Activated CD4-positive, alpha-beta T cell treated with anti-CD3 and anti-CD28 coated beads, Interleukin-2, amount 50 U/mL, for 48 hours (primary cell): ENCODE measurements around the gene MND1.
A peak's percentile ranks its signal among the peaks of the same experiment; 100 is the strongest.

Source experiments
- DNase-seq, 2 experiments: peaks; one replicate each; pipeline ENCODE4 v3.0.0-alpha.2; 2020

MND1 gene

DNA sequence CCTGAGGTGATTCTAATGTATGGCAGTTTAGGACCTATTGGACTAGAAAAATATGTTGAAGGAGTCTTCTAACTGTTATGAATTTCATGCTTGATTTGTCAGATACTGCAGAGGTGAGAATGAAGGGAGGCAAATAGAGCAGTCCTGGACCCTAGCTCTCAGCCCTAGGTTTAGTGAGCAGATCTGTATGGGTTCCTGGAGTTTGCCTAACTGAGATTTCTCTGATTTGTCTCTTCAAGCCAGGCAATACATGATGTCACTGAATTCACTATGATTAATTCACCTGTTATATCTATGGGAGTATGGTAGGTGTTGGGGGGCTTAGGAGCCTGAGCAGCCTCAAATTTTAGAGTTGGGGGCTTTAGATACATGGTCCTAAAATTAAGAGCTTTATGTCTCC is 2.6 kb downstream of the MND1 start:
- DNase-seq, result no peak

DNA sequence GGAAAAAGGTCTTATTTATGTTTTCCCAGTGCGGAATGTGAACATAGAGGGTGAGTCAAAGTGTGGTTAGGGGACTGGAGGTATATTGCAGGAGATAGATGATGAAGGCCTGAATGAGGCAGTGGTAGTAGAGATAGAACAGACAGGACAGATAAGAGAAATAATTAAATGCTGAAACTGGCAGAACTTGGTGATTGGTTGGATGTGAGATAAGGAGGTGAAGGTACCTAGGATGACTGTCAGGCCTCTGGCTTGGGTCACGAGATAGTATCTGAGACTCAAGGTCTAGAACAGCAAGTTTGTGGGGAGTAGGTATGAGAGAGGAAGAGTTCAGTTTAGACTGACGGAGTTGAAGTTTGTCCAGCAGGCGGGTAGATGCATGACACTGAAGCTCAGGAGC is 3.5 kb downstream of the MND1 start:
- DNase-seq, result no peak

DNA sequence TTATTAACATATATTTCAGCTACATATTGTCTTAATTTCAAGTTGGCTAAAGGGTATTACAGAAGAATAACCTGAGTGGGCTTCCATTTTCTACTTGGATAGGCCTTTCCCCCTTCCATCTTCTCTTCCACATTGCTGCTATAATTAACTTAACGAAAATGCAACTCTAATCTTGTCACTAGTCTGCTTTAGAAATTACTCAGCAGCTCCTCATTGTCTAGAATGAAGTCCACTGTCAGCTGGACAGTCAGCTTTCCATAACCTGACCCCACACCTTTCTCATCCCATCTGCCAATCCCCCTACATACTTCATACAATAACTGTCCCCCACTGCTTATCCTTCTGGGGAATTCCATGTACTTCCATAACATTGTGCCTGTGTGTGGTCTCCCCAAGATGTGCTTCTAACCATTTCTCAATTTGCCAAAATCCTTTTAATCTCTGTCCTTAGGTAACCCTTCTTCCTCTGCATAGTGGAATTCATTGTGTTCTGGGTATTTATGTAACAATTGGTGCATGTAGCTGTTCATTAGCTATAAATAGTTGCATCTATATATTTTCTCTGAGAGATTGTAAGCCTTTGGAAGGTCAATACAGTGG is 4.8 kb downstream of the MND1 start:
- DNase-seq, result no peak

DNA sequence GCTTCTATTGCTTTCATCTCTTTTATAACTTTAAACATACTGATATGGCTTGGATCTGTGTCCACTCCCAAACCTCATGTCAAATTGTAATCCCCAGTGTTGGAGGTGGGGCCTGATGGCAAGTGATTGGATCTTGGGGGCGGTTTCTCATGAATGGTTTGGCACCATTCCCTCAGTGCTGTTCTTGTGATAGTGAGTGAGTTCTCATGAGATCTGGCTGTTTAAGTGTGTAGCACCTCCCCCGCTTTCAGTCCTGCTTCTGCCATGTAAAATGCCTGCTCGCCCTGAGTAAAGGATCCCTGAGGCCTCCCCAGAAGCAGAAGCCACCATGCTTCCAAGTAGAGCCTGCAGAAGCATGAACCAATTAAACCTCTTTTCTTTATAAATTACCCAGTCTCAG is 17.7 kb downstream of the MND1 start:
- no peak for DNase-seq

- DNase-seq, result no peak
Observed at GRCh38 chr4:153364061-153364460, 19.6 kb downstream of the MND1 start.

DNA sequence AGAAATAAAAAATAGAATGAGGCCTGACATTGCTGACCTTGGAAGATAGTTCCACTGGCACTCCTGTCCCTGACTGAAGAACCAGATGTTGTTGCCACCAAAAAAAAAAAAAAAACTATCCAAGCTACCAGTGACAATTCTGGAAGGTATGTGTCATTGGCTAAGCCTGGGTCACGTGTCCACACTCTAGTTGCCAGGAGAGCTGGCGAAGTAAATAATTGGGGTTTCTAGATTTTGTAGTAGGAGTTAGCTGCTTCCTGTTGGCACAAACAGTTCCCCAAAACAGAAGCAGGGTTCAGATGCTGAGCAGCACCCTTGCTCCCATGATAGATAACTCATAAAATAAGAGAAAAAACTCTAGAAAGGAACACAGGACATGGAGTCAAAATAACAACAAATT is 20.5 kb downstream of the MND1 start:
- no peak for DNase-seq

DNA sequence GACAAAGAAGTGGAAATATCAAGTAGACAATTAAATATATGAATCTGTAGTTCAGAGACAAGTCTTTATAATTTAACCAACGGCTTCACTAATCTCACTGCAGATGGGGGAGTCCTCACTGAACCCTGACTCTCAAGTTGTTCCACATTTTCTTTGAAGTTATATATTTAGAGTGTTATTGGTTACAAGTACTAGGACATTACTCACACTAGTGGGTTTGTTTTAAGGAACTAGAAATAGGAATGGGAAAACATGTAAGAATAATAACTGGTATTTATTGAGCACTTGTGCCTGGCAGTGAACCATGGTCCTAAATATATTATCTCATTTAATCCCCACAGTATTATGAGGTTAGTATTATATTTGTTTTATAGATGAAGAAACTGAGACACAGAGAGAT is 22.0 kb downstream of the MND1 start:
- DNase-seq, result no peak

DNA sequence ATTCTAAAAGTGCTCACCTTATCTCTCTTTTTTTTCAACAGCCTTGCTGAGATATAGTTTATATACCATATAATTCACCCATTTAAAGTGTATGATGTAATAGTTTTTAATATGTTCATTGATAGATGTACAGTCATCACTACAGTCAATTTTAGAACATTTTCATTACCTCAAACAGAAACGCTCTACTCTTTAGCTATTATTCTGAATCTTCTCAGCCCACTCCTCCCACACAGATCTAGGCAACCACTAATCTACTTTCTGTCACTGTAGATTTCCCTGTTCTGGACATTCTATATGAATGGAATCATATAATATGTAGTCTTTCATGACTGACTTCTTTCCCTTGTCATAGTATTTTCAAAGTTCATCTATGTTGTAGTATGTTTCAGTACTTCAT is 22.6 kb downstream of the MND1 start:
- no peak for DNase-seq

GRCh38 chr4:153369021-153369420 is 24.5 kb downstream of the MND1 start:
- DNase-seq, result no peak

DNA sequence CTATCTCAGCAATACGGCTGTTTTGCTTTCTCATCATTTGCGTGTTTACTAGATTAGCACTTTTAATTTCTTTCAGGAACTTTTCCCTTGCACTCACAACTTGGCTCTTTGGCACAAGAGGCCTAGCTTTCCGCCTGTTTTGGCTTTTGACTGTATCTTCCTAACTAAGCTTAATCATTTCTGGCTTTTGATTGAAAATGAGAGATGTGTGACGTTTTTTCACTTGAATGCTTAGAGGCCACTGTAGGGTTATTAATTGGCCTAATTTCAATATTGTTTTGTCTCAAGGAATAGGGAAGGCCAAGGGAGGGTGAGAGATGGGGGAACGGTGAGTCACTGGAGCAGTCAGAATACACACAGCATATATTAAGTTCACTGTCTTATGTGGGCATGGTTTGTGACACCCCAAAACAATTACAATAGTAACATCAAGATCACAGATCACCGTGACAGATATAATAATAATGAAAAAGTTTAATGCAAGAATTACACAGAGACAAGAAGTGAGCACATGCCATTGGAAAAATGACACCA is 27.3 kb downstream of the MND1 start:
- DNase-seq, result peak in 1 of 2 experiments; percentile 15

- no peak for DNase-seq
Observed at GRCh38 chr4:153372967-153373562, 28.6 kb downstream of the MND1 start.

DNA sequence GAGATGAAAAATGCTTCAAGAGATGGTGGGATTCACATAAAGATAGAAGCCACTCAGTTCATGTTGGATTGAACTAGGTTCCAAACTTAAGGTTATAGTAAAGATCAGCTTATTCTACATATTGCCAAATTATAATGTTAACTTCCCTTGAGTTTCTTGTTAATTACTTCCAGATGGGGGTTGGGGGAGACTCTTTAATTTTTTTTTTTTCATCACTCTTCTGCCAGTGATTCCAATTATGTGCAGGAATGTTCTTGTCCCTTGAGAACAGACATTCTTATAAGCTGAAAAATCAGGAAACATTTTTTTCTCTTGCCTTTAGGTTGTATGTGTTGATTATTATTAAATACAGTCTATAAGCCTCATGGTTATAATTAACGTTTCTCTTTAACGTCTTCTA is 30.0 kb downstream of the MND1 start:
- DNase-seq, result no peak

DNA sequence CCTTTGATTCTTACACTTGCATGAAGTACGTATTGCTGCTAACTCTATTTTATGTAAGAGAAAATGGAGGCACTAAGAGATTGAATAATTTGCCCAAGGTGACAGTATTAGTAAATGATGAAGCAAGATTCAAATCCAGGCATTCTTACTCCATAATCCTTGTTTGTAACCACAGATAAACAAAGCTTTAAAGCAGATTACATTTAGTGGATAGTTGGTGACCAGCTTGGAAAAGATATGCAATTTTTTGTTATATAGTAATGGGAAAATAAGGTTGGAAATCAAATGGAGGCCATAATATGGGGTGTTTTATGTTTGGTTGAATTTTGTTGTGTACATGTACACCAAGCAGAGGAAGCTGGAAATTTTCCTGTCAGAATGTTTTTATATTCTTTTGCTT is 30.8 kb downstream of the MND1 start:
- no peak for DNase-seq

DNA sequence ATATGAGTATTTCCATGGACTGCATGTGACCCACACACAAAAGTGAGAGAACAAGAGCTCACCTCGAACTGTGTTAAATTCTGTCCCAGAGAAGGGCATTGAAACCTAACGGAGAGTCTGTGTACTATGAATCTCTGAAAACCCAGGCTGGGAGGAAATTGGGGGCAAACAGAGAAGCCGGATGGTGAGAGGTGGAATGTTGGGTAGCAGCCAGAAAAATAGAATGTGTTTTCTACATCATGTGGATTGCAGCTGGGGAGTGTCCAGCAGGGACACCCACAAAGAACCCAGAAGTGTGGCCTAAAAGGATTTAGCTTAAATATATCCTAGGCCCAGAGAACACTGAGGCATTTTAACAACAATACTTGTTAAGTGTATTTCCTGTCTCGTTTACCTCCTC is 38.6 kb downstream of the MND1 start:
- no peak for DNase-seq

GRCh38 chr4:153384160-153384559 is 39.7 kb downstream of the MND1 start:
- no peak for DNase-seq

- DNase-seq, result no peak
Observed at GRCh38 chr4:153385784-153386183, 41.3 kb downstream of the MND1 start.

DNA sequence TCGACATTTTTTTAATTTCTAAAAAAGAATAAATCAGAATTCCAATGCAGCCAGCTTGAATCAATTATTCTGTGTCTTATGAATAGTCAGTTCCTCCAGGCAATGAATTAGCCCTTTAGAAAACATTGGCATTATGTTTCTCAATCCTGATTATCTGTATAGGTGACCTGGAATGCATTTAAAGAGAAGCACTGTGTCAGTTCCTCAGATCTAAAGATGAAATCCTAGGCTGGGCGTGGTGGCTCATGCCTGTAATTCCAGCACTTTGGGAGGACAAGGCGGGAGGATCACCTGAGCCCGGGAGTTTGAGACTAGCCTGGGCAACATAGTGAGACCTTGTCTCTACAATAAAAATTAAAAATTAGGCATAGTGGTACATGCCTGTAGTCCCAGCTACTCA is 43.5 kb downstream of the MND1 start:
- no peak for DNase-seq

DNA sequence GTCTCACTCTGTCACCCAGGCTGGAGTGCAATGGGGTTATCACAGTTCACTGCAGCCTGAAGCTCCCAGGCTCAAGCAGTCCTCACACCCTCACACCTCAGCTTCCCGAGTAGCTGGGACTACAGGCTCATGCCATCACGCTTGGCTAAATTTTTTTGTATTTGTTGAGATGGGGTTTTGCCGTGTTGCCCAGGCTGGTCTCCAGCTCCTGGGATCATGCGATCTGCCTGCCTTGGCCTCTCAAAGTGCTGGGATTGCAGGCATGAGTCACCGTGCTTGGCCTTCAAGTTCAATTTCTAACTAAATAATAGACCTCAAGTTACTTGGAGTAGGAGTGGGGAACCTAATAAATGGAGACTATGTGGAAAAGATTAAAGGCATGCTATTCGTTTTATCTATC is 48.9 kb downstream of the MND1 start:
- DNase-seq, result no peak

DNA sequence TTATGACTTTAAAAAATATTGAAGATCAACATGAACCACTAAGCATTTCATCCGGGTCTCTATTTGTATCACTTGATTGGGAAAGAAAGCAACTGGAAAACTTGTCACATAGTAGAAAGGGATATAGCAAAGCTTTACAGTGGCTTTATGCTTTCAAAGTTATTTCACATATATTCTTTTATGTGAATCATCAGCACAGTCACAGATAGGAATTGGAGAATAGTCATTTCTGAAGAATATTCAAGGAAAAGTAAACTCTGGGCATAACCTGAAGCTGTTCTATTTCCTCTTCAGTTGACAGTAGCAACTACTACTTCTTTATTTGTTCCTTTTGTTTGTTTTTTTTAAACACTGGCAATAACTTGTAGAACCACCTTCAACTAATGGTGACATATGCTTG is 50.5 kb downstream of the MND1 start:
- DNase-seq, result no peak

- DNase-seq, result no peak
Observed at GRCh38 chr4:153398713-153399112, 54.2 kb downstream of the MND1 start.

DNA sequence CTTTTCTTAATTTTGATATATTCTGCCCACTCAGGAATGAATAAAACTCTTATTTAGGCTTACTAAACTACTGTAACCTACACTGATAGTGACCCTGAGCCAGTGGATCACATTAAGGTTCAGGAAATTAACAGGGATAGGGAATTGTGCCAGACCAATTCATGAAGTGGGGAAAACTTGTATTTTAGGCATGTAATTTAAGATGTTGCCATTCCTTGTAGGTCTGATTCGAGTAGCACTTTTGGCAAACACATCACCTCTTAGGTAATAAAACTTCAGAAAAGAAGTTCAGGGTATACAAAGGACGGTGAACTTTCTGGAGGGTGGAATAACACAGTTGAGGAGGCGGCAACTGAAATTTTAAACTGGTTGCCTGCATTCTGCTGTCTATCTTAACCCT is 54.9 kb downstream of the MND1 start:
- DNase-seq, result no peak

DNA sequence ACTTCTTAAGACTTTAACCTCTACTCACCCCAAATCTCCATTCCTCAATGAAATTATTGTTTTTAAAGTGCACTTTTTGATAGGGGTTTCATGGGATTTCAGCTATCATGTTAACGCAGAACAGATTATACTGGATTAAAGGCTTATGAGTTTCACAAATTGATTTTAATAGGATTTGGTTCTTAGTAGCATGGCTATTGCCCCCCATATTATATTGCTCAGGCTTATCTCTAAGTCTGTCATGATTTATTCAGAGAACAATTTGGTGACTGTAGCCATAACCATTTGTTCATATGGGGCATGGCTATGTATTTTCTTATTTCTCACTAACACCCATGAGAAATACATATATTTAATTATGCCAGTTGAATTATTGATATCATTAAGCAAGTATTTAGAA is 57.0 kb downstream of the MND1 start:
- DNase-seq, result no peak

DNA sequence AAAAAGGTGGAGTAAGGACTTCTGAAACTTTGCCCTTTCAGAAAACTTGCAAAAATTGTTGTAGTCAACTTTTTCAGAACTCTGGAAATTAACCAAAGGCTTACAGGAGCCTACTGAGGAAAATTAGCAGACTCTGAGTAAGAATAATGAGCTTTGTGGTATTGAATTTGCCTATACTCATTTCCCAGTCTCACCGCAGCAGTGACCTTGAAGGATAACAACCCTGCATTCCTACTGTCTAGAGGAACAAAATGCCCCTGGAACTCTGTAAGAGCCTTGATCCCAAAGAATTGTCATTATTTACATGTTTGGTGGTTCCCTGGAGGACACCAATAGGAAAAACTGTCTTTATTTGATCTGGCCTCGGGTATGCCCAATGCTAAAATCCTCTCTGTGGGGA is 57.9 kb downstream of the MND1 start:
- DNase-seq, result no peak

GRCh38 chr4:153403726-153404125 is 59.2 kb downstream of the MND1 start:
- no peak for DNase-seq

GRCh38 chr4:153407906-153408305 is 63.4 kb downstream of the MND1 start:
- DNase-seq, result no peak
